PC-3 (cell line): ENCODE data around the gene GUCA2B. TPM values are rescaled to one million over a fixed set of nuclear protein-coding genes. Genes with fewer than 3 reads are reported as not detected.

Experiments used
- ATAC-seq: fragments of 200-7000 bp; cut with Tn5 transposase; 2 replicates; pipeline ENCODE4 v1.9.1; 2020; ENCODE audit warnings: mild to moderate bottlenecking, moderate library complexity
- BruUV-seq: library from RNA; stranded (reverse); fragments of 400-500 nt; replicated peaks from 2 replicates; lab custom pipeline; 2021; lab: Mats Ljungman, UMichigan
- CTCF ChIA-PET: fragments of 300-600 bp; sonication (Branson Sonifier 250); formaldehyde crosslinking; loops from one replicate; lab custom pipeline; 2022; ENCODE audit warnings: antibody characterized with exemption; lab: Charles Lee
- POLR2A ChIA-PET: fragments of 300-600 bp; sonication (Branson Sonifier 250); formaldehyde crosslinking; loops from one replicate; lab custom pipeline; 2022; ENCODE audit warnings: antibody characterized with exemption; ENCODE audit not compliant: unreplicated experiment; lab: Charles Lee
- DNase-seq: peaks from one replicate; pipeline ENCODE4 v3.0.0-alpha.2; 2015
- H2AFZ ChIP-seq: fragments of 300-600 bp; sonication (generic); 2 replicates; pipeline ENCODE4 v1.6.0; 2016; ENCODE audit warnings: antibody characterized with exemption, low read length
- H3F3A ChIP-seq: fragments of 300-600 bp; sonication (generic); one replicate; pipeline ENCODE4 v1.6.0; 2017; ENCODE audit warnings: antibody characterized with exemption, low read length, control low read depth, mild to moderate bottlenecking; ENCODE audit not compliant: unreplicated experiment
- H3K27ac ChIP-seq: fragments of 300-600 bp; sonication (generic); 2 replicates; pipeline ENCODE4 v1.5.1; 2016; ENCODE audit warnings: mild to moderate bottlenecking, low read length
- H3K27me3 ChIP-seq: fragments of 300-600 bp; sonication (generic); 2 replicates; pipeline ENCODE4 v1.6.1; 2016; ENCODE audit warnings: low read length, mixed read lengths
- H3K36me3 ChIP-seq: fragments of 300-600 bp; sonication (generic); 2 replicates; pipeline ENCODE4 v1.6.1; 2016; ENCODE audit warnings: low read depth, mixed run types, low read length, mixed read lengths
- H3K4me1 ChIP-seq: fragments of 300-600 bp; sonication (generic); 2 replicates; pipeline ENCODE4 v1.5.1; 2016; ENCODE audit warnings: low read length; ENCODE audit not compliant: insufficient read depth
- H3K4me2 ChIP-seq: fragments of 300-600 bp; sonication (generic); 2 replicates; pipeline ENCODE4 v1.6.0; 2016; ENCODE audit warnings: low read length
- H3K4me3 ChIP-seq: fragments of 300-600 bp; sonication (generic); 2 replicates; pipeline ENCODE4 v1.5.1; 2016; ENCODE audit warnings: mild to moderate bottlenecking, low read length, mixed read lengths
- H3K79me2 ChIP-seq: fragments of 300-600 bp; sonication (generic); 2 replicates; pipeline ENCODE4 v1.6.1; 2017; ENCODE audit warnings: low read length, mixed read lengths
- H3K9ac ChIP-seq: fragments of 300-600 bp; sonication (generic); 2 replicates; pipeline ENCODE4 v1.6.0; 2016; ENCODE audit warnings: mild to moderate bottlenecking, low read length
- H3K9me2 ChIP-seq: fragments of 300-600 bp; sonication (generic); replicated peaks from 2 replicates; pipeline ENCODE4 v1.6.1; 2016; ENCODE audit warnings: mixed run types, low read length, mixed read lengths
- H3K9me3 ChIP-seq: fragments of 300-600 bp; sonication (generic); 2 replicates; pipeline ENCODE4 v1.6.1; 2016; ENCODE audit warnings: low read length, mixed read lengths
- H4K20me1 ChIP-seq: fragments of 300-600 bp; sonication (generic); 2 replicates; pipeline ENCODE4 v1.6.1; 2016; ENCODE audit warnings: low read length, mixed read lengths
- EZH2 ChIP-seq: fragments of 300-600 bp; sonication (generic); IDR thresholded peaks from one replicate; pipeline ENCODE4 v1.6.1; 2017; ENCODE audit warnings: antibody characterized with exemption, mild to moderate bottlenecking, low read length; ENCODE audit not compliant: unreplicated experiment
- EZH2phosphoT487 ChIP-seq: fragments of 300-600 bp; sonication (generic); IDR thresholded peaks from 2 replicates; pipeline ENCODE4 v1.6.1; 2018; ENCODE audit warnings: mild to moderate bottlenecking, antibody characterized with exemption, low read length, borderline replicate concordance
- intact Hi-C: fragments of 100-400 bp; cut with micrococcal nuclease; formaldehyde crosslinking; loops from 2 replicates; pipeline ENCODE4 v1.9.0; 2023
- total RNA-seq: library from RNA; depleted of rRNA; stranded (reverse); fragments of >200 nt; gene quantifications from 2 replicates; pipeline ENCODE4 v1.2.3, GENCODE V29; 2014
- TF ChIP-seq, protein P1 (sequence below): fragments of 300-600 bp; sonication (generic); conservative IDR thresholded peaks from 2 replicates; pipeline ENCODE4 v1.5.1; 2017; ENCODE audit warnings: antibody characterized with exemption, low read depth, mild to moderate bottlenecking, low read length

The GUCA2B gene
- total RNA-seq, 1 experiment from 2014 or later: not detected

DNA sequence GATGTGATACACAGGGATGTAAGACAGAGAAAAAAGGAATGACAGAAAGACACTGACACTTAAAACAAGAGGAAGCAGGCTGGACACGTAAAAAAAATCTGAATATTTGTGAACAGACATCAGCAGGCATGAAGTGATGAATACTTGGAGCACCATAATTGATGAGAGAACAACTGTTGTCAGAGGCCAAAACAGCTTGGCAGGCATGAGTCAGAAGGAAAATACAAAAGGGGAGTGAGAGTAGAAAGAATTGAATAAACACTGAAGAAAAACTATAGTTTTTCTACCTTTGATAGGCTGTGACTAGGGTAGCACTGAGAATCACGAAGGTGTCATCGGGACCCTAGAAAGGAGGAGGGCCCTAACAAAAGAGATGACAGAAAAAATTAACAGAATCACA is 32.9 kb downstream of the GUCA2B start:
- Histone ChIP-seq H4K20me1 (no peaks in the 10 kb centered on the region), H3K27ac (no peak overlapping the region), H2AFZ (no peak overlapping the region), H3K79me2 (no peaks in the 10 kb centered on the region), H3F3A (no peaks in the 10 kb centered on the region), H3K4me3 (no peak overlapping the region), H3K9me3 (no peaks in the 10 kb centered on the region), H3K9me2 (no peaks in the 10 kb centered on the region), H3K9ac (no peak overlapping the region), H3K4me1 (no peaks in the 10 kb centered on the region; the same call in 1 of the 2 replicates), H3K4me2 (no peak overlapping the region), H3K27me3 (no peaks in the 10 kb centered on the region), H3K36me3 (peaks cover 25% of the 10 kb centered on the region)
- intact Hi-C loops: no loop called here
- no peak for ATAC-seq
- ChIA-PET POLR2A (interaction anchor here (0.7 kb wide), 1 partner anchor 395 kb away, joined by 4 read pairs; no protein-coding TSS in a partner anchor), CTCF (no interaction called here)
- DNase-seq: no peak
- TF ChIP-seq EZH2 (no peak), EZH2phosphoT487 (no peak)
- TF ChIP-seq, protein P1, sequence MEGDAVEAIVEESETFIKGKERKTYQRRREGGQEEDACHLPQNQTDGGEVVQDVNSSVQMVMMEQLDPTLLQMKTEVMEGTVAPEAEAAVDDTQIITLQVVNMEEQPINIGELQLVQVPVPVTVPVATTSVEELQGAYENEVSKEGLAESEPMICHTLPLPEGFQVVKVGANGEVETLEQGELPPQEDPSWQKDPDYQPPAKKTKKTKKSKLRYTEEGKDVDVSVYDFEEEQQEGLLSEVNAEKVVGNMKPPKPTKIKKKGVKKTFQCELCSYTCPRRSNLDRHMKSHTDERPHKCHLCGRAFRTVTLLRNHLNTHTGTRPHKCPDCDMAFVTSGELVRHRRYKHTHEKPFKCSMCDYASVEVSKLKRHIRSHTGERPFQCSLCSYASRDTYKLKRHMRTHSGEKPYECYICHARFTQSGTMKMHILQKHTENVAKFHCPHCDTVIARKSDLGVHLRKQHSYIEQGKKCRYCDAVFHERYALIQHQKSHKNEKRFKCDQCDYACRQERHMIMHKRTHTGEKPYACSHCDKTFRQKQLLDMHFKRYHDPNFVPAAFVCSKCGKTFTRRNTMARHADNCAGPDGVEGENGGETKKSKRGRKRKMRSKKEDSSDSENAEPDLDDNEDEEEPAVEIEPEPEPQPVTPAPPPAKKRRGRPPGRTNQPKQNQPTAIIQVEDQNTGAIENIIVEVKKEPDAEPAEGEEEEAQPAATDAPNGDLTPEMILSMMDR: no peak
- BruUV-seq: no TSS peak

DNA sequence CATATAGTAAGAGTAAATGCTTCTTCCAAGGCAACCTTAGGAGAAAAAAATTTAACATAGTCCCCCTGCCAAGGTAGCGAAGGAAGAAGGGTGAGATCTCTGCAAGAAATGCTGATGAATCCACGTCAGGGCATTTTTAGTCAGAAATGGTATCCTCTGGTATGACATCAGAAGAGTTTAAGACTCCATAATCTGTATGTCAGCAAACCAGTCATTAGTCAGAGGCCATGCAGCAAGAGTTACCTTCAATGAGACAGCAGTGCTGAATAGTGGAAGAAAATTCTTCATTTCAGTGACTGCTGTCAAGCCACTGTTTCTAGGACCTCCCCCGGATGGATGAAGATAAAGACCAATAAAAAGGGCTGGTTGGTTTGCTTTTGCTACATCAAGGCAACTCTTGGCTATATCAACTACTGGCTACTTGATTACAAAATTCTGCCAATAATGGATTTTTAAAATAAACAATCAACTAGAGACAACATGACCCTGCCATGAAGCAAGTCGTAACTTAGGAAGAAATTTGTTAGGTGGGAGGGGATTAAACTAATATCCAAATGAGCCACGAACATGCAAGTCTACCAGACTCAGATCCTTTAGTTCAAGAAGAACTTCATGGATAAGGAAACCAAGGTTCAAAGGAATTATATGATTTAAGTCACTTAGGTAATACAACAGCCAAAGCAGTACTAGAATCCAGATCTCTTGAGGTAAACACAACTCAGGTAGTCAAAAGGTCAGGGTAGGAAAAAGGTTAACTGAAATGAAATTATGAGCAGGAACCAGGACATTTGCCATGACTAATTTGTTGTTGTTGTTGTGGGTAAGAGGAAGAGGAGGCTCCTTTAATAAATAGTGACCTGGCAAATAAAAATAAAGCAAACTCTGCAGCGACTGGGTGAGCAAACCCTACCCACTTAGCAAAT is 37.0 kb downstream of the GUCA2B start:
- Histone ChIP-seq H3K9me2 (no peaks in the 10 kb centered on the region), H3K4me3 (no peak overlapping the region), H3K4me2 (no peak overlapping the region), H3K4me1 (no peaks in the 10 kb centered on the region; the same call in 1 of the 2 replicates), H4K20me1 (no peaks in the 10 kb centered on the region), H2AFZ (no peak overlapping the region), H3K36me3 (peaks cover 29% of the 10 kb centered on the region), H3K9ac (no peak overlapping the region), H3K27me3 (no peaks in the 10 kb centered on the region), H3F3A (no peaks in the 10 kb centered on the region), H3K79me2 (no peaks in the 10 kb centered on the region), H3K27ac (no peak overlapping the region), H3K9me3 (no peaks in the 10 kb centered on the region)
- TF ChIP-seq, protein P1: no peak
- no peak for TF ChIP-seq EZH2phosphoT487
- TF ChIP-seq EZH2: no peak
- intact Hi-C loops: no loop called here
- DNase-seq: no peak
- BruUV-seq: no TSS peak
- CTCF ChIA-PET: no interaction called here
- ATAC-seq: no peak
- POLR2A ChIA-PET: no interaction called here

DNA sequence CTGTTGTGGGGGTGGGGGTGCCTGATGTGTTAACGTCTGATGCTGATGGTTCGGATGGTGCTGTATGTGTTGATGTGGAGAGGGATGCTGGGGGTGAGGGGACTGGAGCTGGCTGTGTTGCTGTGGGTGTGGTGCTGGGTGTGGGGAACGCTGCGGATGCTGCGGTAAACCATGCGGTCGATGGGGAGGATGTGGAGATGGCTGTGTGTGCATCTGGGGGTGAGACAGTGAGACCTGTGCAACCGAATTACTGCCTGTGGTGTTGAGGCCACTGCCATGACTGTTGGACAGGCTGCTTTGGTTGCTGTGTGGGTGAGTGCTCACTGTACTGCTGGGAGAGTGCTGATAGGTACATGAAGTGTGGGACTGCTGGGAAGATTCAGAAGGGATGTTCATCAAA is 38.1 kb downstream of the GUCA2B start:
- H3K27ac ChIP-seq: no peak overlapping the region
- DNase-seq (no peak), ATAC-seq (no peak)
- no peak overlapping the region for H3K4me3 ChIP-seq
- TF ChIP-seq, protein P1: no peak
- TF ChIP-seq EZH2phosphoT487 (no peak), EZH2 (no peak)
- no peaks in the 10 kb centered on the region for H3K79me2 ChIP-seq
- no peak overlapping the region for H3K9ac ChIP-seq
- BruUV-seq: no TSS peak
- H3K9me3 ChIP-seq: no peaks in the 10 kb centered on the region
- H3K4me1 ChIP-seq: no peaks in the 10 kb centered on the region; the same call in 1 of the 2 replicates
- intact Hi-C loops: no loop called here
- ChIA-PET POLR2A (interaction anchor here (0.6 kb wide), 1 partner anchor 18 kb away, joined by 3 read pairs; no protein-coding TSS in a partner anchor), CTCF (no interaction called here)
- H3K36me3 ChIP-seq: peaks cover 29% of the 10 kb centered on the region
- H3K9me2 ChIP-seq: no peaks in the 10 kb centered on the region
- no peak overlapping the region for H3K4me2 ChIP-seq
- H3K27me3 ChIP-seq: no peaks in the 10 kb centered on the region
- no peak overlapping the region for H2AFZ ChIP-seq
- H4K20me1 ChIP-seq: no peaks in the 10 kb centered on the region
- H3F3A ChIP-seq: no peaks in the 10 kb centered on the region
